Activated B cell treated with CpG ODN at 0.5 μM for 24 hours (primary cell): ENCODE measurements around the gene TMBIM4. TPM values are rescaled to one million over a fixed set of nuclear protein-coding genes. Genes with fewer than 3 reads are reported as not detected.
"Not testable (repeated sequence)": the region's sequence is repeated elsewhere in the genome, so short reads cannot be mapped to it uniquely, and the experiment has no call there.

Source experiments
- ATAC-seq: fragments of 200-7000 bp; cut with Tn5 transposase; one replicate; pipeline ENCODE4 v1.10.0; 2021; ENCODE audit warnings: low read depth, mild to moderate bottlenecking, moderate library complexity
- CTCF ChIA-PET: fragments of 350-600 bp; sonication (Branson Sonifier 250); formaldehyde crosslinking; loops from one replicate; lab custom pipeline; 2021; ENCODE audit warnings: antibody characterized with exemption; lab: Charles Lee
- POLR2A ChIA-PET: fragments of 350-600 bp; sonication (Branson Sonifier 250); formaldehyde crosslinking; loops from one replicate; lab custom pipeline; 2021; ENCODE audit warnings: antibody characterized with exemption; lab: Charles Lee
- DNase-seq: peaks from one replicate; pipeline ENCODE4 v3.0.0; 2022
- H3K27ac Mint-ChIP-seq: one replicate; pipeline ENCODE4 v1.8.0; 2020; ENCODE audit warnings: mixed read lengths
- H3K27me3 Mint-ChIP-seq: one replicate; pipeline ENCODE4 v1.8.0; 2021; ENCODE audit warnings: mixed read lengths
- H3K36me3 Mint-ChIP-seq: one replicate; pipeline ENCODE4 v1.8.0; 2021; ENCODE audit warnings: low read depth, mixed read lengths
- H3K4me1 Mint-ChIP-seq: one replicate; pipeline ENCODE4 v1.8.0; 2021; ENCODE audit warnings: mixed read lengths
- H3K4me3 Mint-ChIP-seq: one replicate; pipeline ENCODE4 v1.8.0; 2020; ENCODE audit warnings: mild to moderate bottlenecking, mixed read lengths
- H3K9me3 Mint-ChIP-seq: one replicate; pipeline ENCODE4 v1.8.0; 2020; ENCODE audit warnings: mixed read lengths
- intact Hi-C: fragments of 100-400 bp; cut with micrococcal nuclease; formaldehyde crosslinking; loops from one replicate; pipeline ENCODE4 v1.15.1; 2024
- total RNA-seq: library from RNA; stranded (reverse); gene quantifications from 2 replicates; pipeline ENCODE4 v1.2.3, GENCODE V29; 2022
- TF ChIP-seq, protein P1 (sequence below): fragments of 200-600 bp; IDR thresholded peaks from one replicate; pipeline ENCODE4 v1.8.0; 2022; ENCODE audit warnings: antibody characterized with exemption, mild to moderate bottlenecking

Gene TMBIM4, protein sequence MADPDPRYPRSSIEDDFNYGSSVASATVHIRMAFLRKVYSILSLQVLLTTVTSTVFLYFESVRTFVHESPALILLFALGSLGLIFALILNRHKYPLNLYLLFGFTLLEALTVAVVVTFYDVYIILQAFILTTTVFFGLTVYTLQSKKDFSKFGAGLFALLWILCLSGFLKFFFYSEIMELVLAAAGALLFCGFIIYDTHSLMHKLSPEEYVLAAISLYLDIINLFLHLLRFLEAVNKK
- 91.8 and 93.5 TPM in 2 replicates for total RNA-seq

DNA sequence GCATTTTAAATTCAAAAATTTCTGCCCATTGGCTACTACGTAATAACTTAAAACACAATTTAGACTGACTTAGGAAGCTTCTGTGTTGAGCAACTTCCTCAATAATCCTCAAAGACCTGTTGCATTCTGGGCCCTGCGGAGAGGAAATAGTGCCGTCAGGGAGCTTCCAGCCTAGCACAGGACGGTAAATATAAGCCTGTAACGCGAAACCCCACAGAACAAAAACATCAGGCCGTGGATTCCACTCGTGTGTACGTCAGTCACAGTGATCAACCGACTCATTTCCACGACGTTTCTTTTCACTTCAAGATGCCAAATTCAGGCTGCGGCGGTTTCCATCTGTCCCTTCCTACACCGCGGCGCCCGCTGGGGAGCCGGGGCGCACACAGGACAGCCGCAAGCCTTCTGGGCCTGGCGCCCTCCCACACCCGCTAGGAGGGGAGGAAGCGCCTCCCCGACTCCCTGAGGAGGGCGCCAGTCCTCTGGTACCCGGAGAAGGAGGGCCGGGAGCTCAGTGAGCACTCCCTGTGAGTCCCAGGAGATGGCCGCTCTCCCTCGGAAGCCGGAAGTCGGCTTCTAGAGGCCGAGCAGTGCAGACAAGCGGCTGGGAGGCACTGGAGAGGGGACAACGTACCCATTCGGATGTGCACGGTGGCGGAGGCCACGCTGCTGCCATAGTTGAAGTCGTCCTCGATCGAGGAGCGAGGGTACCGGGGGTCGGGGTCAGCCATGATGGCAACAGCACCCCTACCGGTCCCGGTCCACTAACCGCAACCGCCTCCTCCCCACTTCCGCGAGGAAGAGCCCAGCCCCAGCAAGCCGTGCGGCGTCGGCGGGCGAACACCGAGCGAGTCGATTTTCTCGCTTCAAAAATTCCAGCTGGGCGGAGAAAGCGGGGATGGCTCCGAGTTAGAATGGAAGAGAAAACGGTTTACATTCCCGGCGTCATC lies at the start of gene TMBIM4:
TMBIM4 (minus strand) TSS at position 776 of the 950 bp plus-strand sequence; CDS start at position 731, 45 bp downstream.
- peaks cover 47% of the 10 kb centered on the region for H3K4me1 Mint-ChIP-seq
- H3K9me3 Mint-ChIP-seq, result peaks cover 5% of the 10 kb centered on the region
- TF ChIP-seq, protein P1, sequence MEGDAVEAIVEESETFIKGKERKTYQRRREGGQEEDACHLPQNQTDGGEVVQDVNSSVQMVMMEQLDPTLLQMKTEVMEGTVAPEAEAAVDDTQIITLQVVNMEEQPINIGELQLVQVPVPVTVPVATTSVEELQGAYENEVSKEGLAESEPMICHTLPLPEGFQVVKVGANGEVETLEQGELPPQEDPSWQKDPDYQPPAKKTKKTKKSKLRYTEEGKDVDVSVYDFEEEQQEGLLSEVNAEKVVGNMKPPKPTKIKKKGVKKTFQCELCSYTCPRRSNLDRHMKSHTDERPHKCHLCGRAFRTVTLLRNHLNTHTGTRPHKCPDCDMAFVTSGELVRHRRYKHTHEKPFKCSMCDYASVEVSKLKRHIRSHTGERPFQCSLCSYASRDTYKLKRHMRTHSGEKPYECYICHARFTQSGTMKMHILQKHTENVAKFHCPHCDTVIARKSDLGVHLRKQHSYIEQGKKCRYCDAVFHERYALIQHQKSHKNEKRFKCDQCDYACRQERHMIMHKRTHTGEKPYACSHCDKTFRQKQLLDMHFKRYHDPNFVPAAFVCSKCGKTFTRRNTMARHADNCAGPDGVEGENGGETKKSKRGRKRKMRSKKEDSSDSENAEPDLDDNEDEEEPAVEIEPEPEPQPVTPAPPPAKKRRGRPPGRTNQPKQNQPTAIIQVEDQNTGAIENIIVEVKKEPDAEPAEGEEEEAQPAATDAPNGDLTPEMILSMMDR, result no peak

DNA sequence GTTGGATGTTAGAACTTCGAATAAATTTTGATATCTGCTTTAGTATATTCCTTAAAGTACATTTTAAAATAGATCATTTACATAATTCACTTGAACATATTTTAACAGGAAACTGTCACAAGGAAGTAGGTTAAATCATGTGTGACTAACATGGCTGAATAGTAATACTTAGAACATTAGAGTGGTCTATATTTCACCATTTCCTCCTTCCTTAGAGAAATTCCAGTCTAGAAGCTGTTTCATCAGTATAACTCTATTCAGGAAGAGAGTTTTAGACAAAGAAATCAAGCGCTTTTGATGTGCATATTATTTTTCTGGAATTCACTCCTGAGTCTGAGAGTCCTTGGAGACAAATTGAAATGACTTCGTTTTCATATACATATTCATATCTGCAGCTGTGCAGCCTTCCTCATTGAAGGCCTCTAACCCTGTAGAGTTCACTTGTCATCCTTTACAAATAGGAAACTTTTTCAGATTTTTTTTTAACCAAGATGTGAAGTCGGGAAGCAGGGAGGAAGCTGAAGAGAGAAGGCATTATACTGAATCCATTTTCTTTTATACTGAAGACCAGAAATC lies 47.6 kb upstream of the TMBIM4 start:
- TF ChIP-seq, protein P1, result no peak
- H3K4me1 Mint-ChIP-seq, result peaks cover 30% of the 10 kb centered on the region
- ChIA-PET POLR2A (interaction anchor here (0.6 to 4.1 kb wide), 5 partner anchors 14 to 1758 kb away, joined by 3 to 22 read pairs (median 4); partner anchors contain the start of gene TMBIM4), CTCF (interaction anchor here (0.8 to 1.5 kb wide), 2 partner anchors 17 to 49 kb away, joined by 3 to 4 read pairs; no protein-coding TSS in a partner anchor)
- peak overlapping the region; percentile 55 for H3K4me3 Mint-ChIP-seq
- DNase-seq (no peak), ATAC-seq (peak; percentile 71)
- peak overlapping the region; percentile 89 for H3K27ac Mint-ChIP-seq
- intact Hi-C loops, result loop anchor here (2.0 kb wide), 2 partner anchors 15 to 17 kb away; no protein-coding TSS in a partner anchor
- H3K36me3 Mint-ChIP-seq, result no peaks in the 10 kb centered on the region
- no peaks in the 10 kb centered on the region for H3K27me3 Mint-ChIP-seq
- H3K9me3 Mint-ChIP-seq, result peaks cover 1% of the 10 kb centered on the region

More for the DNA sequence above, at the start of gene TMBIM4:
- peak; percentile 85 for ATAC-seq
- CTCF ChIA-PET, result interaction anchor here (0.9 to 1.8 kb wide), 7 partner anchors 11 to 101 kb away, joined by 3 to 11 read pairs (median 4); partner anchors contain the start of gene IRAK3
- peak within 1 kb of the TSS; percentile 98 for H3K4me3 Mint-ChIP-seq
- POLR2A ChIA-PET, result interaction anchor here (0.5 to 2.5 kb wide), 28 partner anchors 8 to 1765 kb away, joined by 3 to 72 read pairs (median 7); partner anchors contain the start of genes CAND1, HELB, IRAK3 and LEMD3
- no peaks in the 10 kb centered on the region for H3K27me3 Mint-ChIP-seq
- intact Hi-C loops, result loop anchor here (1.0 to 2.0 kb wide), 9 partner anchors 8 to 1100 kb away; partner anchors contain the start of genes CAND1, HELB, IRAK3 and LLPH
- peak; percentile 84 for DNase-seq
- peak within 1 kb of the TSS; percentile 100 for H3K27ac Mint-ChIP-seq
- H3K36me3 Mint-ChIP-seq, result peaks cover 43% of the 10 kb centered on the region

DNA sequence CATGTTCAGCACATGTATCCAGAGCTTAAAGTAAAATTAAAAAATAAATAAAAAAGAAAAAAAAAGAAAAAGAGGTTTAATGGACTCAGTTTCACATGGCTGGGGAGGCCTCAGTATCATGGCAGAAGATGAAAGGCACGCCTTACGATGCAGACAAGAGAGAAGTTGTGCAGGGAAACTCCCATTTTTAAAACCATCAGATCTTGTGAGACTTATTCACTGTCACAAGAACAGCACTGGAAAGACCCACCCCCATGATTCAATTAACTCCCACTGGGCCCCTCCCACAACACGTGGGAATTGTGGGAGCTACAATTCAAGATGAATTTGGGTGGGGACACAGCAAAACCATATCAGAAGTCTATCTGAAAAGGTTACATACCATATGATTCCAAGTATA lies 43.2 kb upstream of the TMBIM4 start:
- ATAC-seq, DNase-seq, H3K27ac Mint-ChIP-seq, CTCF ChIA-PET, H3K9me3 Mint-ChIP-seq, POLR2A ChIA-PET, H3K4me3 Mint-ChIP-seq, intact Hi-C loops, H3K36me3 Mint-ChIP-seq, H3K27me3 Mint-ChIP-seq: not testable (repeated sequence)
- peaks cover 31% of the 10 kb centered on the region for H3K4me1 Mint-ChIP-seq

DNA sequence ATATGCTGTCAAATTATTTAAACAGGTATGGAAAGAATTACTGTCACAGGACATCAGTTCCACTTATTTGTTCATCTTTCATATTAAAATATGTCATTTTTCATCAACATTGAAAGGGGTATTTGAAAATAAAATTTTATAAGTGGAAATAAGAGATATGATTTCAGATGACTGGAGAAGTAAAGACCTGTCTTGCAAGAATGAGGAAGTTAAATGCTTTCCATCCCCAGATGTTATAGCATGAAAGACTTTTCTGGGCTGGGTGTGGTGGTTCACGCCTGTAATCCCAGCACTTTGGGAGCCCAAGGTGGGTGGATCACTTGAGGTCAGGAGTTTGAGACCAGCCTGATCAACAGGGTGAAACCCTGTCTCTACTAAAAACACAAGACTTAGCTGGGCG lies 41.8 kb upstream of the TMBIM4 start:
- H3K27ac Mint-ChIP-seq, H3K27me3 Mint-ChIP-seq: not testable (repeated sequence)
- intact Hi-C loops, result loop anchor here (2.0 kb wide), 1 partner anchor 15 kb away; no protein-coding TSS in a partner anchor

DNA sequence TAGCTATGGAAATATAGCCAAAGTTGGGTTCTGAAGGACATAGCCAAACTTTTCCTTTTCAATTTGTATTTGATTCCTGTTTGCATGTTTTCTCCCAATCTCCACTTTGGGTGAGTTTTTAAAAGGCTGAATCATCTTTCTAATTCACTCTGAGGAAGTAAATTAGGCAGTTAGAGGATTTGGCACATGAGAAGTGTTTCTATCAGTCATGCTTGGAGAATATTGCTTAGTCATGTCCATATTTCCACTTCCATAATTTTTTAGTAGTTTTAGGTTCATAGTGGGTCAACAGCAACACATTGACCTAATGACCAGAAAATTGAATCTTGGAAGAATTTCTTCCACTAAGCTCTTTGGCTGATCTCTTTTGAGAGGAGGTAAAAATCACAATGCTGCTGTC lies 41.0 kb upstream of the TMBIM4 start:
- ATAC-seq (no peak), DNase-seq (no peak)
- H3K9me3 Mint-ChIP-seq, result no peaks in the 10 kb centered on the region
- H3K27me3 Mint-ChIP-seq, result peaks cover 5% of the 10 kb centered on the region
- no peak overlapping the region for H3K27ac Mint-ChIP-seq
- CTCF ChIA-PET, result no interaction called here
- H3K36me3 Mint-ChIP-seq, result no peaks in the 10 kb centered on the region
- intact Hi-C loops, result loop anchor here (2.0 kb wide), 1 partner anchor 14 kb away; no protein-coding TSS in a partner anchor
- H3K4me3 Mint-ChIP-seq, result no peak overlapping the region
- TF ChIP-seq, protein P1, result no peak
- peaks cover 11% of the 10 kb centered on the region for H3K4me1 Mint-ChIP-seq
- POLR2A ChIA-PET, result no interaction called here

More for the DNA sequence above, 41.8 kb upstream of the TMBIM4 start:
- POLR2A ChIA-PET, H3K36me3 Mint-ChIP-seq, DNase-seq, H3K4me3 Mint-ChIP-seq, H3K9me3 Mint-ChIP-seq, CTCF ChIA-PET: not testable (repeated sequence)
- ATAC-seq, result peak; percentile 28
- peaks cover 17% of the 10 kb centered on the region for H3K4me1 Mint-ChIP-seq
